BE2C (cell line): Measurements from ENCODE around the gene MAPK10.
A peak's percentile ranks its signal among the peaks of the same experiment; 100 is the strongest.

Source experiments
- DNase-seq: peaks from one replicate; pipeline ENCODE4 v3.0.0-alpha.2; 2020
- H3K27me3 ChIP-seq: fragments of 250-450 bp; sonication (Bioruptor Pico); 2 replicates; pipeline ENCODE4 v1.5.1; 2020; ENCODE audit warnings: mild to moderate bottlenecking
- H3K36me3 ChIP-seq: fragments of 250-450 bp; sonication (Bioruptor Pico); 2 replicates; pipeline ENCODE4 v1.5.1; 2020; ENCODE audit warnings: mild to moderate bottlenecking
- H3K4me1 ChIP-seq: fragments of 250-450 bp; sonication (Bioruptor Pico); 2 replicates; pipeline ENCODE4 v1.5.1; 2020
- H3K4me3 ChIP-seq: 2 replicates; pipeline ENCODE4 v1.5.1; 2011; ENCODE audit warnings: low read depth, low read length
- H3K9me3 ChIP-seq: fragments of 250-450 bp; sonication (Bioruptor Pico); 2 replicates; pipeline ENCODE4 v1.5.1; 2020
- TF ChIP-seq, protein P1 (sequence below): IDR thresholded peaks from 2 replicates; pipeline ENCODE4 v1.5.1; 2012; ENCODE audit warnings: mild to moderate bottlenecking, low read depth, low read length

Gene MAPK10

DNA sequence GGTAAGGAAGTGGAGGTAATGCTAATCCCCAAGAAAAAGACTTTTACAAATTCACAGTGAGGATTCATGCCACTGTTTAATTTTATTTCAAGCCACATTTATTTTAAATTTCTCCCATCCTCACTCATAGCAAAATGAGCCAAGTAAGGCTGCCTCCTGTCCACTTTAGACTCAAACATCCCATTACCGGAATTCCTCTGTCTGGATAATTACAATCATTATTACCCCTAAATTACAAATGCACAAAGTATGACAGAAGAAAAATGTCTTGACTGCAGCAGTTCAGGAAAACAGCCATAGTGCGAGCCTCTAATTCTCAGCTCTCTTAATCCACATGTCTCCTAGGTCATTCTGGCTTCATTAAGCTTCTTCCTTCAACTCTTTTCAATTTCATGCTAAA lies 57.0 kb downstream of the MAPK10 start:
- no peaks in the 10 kb centered on the region; the same call in 1 of the 2 replicates for H3K9me3 ChIP-seq
- no peaks in the 10 kb centered on the region for H3K27me3 ChIP-seq
- TF ChIP-seq, protein P1, sequence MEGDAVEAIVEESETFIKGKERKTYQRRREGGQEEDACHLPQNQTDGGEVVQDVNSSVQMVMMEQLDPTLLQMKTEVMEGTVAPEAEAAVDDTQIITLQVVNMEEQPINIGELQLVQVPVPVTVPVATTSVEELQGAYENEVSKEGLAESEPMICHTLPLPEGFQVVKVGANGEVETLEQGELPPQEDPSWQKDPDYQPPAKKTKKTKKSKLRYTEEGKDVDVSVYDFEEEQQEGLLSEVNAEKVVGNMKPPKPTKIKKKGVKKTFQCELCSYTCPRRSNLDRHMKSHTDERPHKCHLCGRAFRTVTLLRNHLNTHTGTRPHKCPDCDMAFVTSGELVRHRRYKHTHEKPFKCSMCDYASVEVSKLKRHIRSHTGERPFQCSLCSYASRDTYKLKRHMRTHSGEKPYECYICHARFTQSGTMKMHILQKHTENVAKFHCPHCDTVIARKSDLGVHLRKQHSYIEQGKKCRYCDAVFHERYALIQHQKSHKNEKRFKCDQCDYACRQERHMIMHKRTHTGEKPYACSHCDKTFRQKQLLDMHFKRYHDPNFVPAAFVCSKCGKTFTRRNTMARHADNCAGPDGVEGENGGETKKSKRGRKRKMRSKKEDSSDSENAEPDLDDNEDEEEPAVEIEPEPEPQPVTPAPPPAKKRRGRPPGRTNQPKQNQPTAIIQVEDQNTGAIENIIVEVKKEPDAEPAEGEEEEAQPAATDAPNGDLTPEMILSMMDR, result no peak
- no peaks in the 10 kb centered on the region for H3K4me1 ChIP-seq
- no peaks in the 10 kb centered on the region for H3K36me3 ChIP-seq
- no peak overlapping the region for H3K4me3 ChIP-seq
- DNase-seq, result no peak

DNA sequence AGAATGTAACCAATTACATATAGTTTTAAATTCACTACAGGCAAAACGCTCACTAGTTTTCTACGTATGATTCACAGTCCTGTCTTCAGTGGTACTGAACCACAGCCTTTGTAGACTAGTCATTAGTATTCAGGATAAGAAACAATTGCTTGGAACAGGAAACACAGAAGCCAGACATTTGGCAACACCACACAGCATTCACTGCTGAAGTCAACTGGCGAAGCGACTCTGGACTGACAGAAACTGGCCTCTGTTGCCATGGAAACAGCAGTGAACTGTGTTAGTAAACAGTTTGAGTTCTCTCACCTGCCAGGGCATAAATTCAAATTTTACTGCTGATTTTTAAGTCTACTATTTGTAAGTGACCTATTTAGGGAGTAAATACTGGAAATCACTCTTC lies 57.6 kb downstream of the MAPK10 start:
- H3K4me3 ChIP-seq, result no peak overlapping the region
- H3K27me3 ChIP-seq, result no peaks in the 10 kb centered on the region
- H3K4me1 ChIP-seq, result no peaks in the 10 kb centered on the region
- TF ChIP-seq, protein P1, result no peak
- DNase-seq, result peak; percentile 20
- no peaks in the 10 kb centered on the region; the same call in 1 of the 2 replicates for H3K9me3 ChIP-seq
- H3K36me3 ChIP-seq, result no peaks in the 10 kb centered on the region

DNA sequence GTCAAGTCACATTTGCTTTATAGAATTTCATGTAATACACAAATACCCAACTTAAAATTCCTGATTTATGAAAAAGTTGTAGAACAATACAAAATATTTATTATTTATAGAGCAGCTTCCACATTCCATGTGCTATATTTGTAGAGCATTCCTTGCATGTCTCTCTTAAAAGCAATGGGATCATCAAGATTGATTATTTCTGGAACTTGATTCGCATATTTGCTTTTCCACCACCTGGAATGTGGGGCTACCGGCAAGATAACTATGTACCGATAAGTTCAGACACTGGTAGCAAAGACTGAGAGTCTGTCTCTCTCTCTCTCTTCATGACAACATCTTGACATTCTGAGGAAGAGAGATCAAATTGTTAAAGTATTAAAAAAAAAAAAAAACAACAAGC lies 59.3 kb downstream of the MAPK10 start:
- no peaks in the 10 kb centered on the region for H3K27me3 ChIP-seq
- no peaks in the 10 kb centered on the region for H3K36me3 ChIP-seq
- H3K9me3 ChIP-seq, result no peaks in the 10 kb centered on the region; the same call in 1 of the 2 replicates
- no peak overlapping the region for H3K4me3 ChIP-seq
- DNase-seq, result no peak
- TF ChIP-seq, protein P1, result no peak
- no peaks in the 10 kb centered on the region for H3K4me1 ChIP-seq

DNA sequence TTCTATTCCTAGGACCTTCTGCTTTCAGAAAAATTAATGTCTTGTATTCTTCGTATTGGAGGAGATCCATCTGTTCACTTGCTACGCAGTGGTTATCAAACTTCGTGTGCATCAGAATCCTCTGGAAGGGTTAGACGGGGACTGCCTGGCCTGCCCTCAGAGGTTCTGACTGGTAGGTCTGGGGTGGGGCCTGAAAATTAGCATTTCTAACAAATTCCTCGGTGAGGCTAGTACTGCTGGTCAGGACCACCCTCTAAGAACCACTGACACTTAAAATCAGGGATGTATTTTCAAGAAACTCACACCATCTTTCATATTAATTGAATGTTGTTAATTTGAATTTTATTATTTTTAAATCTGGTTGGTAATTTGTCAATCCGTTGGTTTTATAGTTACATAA lies 63.0 kb downstream of the MAPK10 start:
- Histone ChIP-seq H3K4me1 (no peaks in the 10 kb centered on the region), H3K4me3 (no peak overlapping the region), H3K36me3 (no peaks in the 10 kb centered on the region), H3K27me3 (no peaks in the 10 kb centered on the region), H3K9me3 (no peaks in the 10 kb centered on the region)
- no peak for DNase-seq
- TF ChIP-seq, protein P1, result no peak

DNA sequence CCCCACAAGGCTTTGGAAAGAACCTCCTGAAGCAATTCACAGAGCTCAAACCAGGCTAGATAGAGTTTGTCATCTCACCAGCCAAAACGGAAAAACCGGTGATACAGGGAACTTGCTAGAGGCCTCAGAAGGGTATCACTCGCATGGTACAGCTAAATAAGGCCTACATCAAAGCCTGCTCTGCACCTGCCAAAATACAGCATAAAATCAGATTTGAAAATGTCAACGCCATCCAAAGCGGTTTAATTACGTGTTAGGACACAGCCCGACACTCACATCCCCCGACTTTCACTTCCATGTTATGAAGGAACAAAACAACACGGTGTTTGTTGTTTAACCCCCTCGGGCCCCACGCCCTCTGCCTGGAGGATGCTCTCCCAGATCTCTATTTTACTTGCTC lies 65.0 kb downstream of the MAPK10 start:
- TF ChIP-seq, protein P1, result no peak
- no peak for DNase-seq
- Histone ChIP-seq H3K36me3 (no peaks in the 10 kb centered on the region), H3K4me1 (no peaks in the 10 kb centered on the region), H3K27me3 (no peaks in the 10 kb centered on the region), H3K9me3 (no peaks in the 10 kb centered on the region), H3K4me3 (no peak overlapping the region)

DNA sequence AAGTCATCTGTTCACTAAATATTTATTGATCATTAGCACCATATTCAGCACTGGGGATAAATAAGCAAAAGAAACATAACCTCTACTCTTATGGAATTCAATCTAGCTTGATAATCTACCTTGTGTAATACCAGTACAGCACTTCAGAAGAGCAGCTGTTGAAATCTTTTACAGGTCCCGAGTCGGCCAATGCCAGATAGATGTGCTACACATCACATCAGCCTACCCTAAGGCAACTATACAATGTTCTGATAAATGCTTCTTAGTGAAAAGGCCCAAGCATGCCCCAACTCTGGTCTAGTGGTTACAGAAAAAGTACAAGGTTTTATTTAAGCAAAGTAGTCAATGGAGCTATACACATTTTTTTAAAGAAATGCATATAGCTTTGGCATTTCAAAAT lies 68.7 kb downstream of the MAPK10 start:
- no peaks in the 10 kb centered on the region for H3K9me3 ChIP-seq
- H3K27me3 ChIP-seq, result no peaks in the 10 kb centered on the region
- TF ChIP-seq, protein P1, result no peak
- H3K36me3 ChIP-seq, result no peaks in the 10 kb centered on the region
- DNase-seq, result no peak
- no peak overlapping the region for H3K4me3 ChIP-seq
- no peaks in the 10 kb centered on the region for H3K4me1 ChIP-seq
